ENCODE data around the gene NEMP1. TPM values are rescaled to one million over a fixed set of nuclear protein-coding genes. Genes with fewer than 3 reads are reported as not detected.
"Not testable (repeated sequence)": the region's sequence is repeated elsewhere in the genome, so short reads cannot be mapped to it uniquely, and the experiment has no call there.

Gene NEMP1
- total RNA-seq, 2 donors from 2014 or later = 8.8 to 12.4 TPM

DNA sequence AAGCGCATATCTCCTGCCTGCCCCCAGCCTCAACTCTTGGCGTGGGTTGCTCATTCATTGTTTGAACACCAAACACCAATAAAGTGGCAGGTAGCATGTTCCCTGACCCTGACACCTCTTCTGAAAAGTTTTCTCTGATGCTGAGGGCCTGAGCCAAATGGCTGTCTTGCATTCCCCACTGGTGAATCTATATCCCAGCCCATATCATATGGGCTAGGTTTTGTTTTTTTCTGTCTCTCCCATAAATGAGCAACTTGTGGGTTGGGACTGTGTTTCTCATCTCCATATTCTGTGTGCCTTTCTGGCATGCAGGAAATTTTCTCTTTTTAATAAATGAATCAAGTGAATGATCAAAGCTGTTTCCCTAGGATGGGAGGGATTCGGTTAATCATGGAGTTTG is 33.7 kb downstream of the NEMP1 start:
- DNase-seq (ENCODE audit: low spot score) = no peak
- intact Hi-C loops (cut with DNase I) = no loop called here

DNA sequence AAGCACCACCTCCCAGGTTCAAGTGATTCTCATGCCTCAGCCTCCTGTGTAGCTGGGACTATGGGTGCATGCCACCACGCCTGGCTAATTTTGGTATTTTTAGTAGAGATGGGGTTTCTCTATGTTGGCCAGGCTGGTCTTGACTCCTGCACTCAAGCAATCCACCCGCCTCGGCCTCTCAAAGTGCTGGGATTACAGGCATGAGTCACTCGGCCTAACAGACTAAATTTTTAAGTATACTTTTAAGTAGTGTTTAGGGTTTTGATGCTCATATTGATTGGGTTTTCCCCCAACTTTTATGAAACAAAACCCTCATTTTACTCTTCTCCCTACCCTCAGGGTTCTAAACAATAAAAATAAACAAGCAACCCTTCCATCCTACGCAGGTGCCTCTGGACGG is 34.1 kb downstream of the NEMP1 start:
- DNase-seq (ENCODE audit: low spot score) = no peak
- intact Hi-C loops (cut with DNase I) = no loop called here

DNA sequence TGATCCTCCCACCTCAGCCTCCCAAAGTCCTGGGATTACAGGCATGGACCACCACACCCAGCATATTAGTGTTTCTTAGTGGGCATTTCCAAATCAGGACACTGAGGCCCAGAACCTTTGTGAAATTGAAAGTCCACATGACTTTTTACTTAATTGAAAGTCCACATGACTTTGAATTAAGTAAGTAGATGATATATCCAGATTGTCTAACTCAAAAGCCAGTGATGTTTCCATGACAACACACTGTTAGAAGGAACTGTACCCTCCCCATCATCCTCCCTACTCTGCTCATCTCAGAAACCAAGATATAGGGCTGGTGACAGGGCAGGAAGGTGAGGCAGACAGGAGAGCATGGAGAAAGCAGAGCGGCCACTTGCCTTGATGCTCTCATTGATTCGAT is 35.9 kb downstream of the NEMP1 start:
- no peak for DNase-seq (ENCODE audit: low spot score)
- intact Hi-C loops (cut with DNase I) = no loop called here

GRCh38 chr12:57040750-57041149 is 37.8 kb downstream of the NEMP1 start:
- no peak for DNase-seq (ENCODE audit: low spot score)
- intact Hi-C loops (cut with DNase I) = no loop called here

DNA sequence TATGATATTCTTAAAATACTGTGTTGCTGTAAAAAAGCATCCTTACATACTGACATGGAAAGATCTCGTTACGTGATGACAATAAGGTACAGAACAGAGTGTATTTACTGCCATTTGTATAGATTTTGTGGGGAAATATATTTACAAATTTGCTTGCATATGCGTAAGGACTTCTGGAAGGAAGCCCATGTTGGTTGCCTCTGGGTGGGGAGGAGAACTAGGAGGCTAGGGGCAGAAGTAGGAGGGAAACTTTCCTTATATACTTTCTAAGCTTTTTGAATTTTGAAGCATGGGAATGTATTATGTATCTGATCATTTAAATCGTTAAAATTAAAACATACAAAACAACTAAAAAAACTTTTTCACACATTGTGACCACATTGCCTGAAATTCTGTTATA is 38.4 kb downstream of the NEMP1 start:
- DNase-seq (ENCODE audit: low spot score) = no peak
- intact Hi-C loops (cut with DNase I) = no loop called here

- no peak for DNase-seq (ENCODE audit: low spot score)
- intact Hi-C loops (cut with DNase I) = no loop called here
Observed at GRCh38 chr12:57039016-57039798, 39.4 kb downstream of the NEMP1 start.

DNA sequence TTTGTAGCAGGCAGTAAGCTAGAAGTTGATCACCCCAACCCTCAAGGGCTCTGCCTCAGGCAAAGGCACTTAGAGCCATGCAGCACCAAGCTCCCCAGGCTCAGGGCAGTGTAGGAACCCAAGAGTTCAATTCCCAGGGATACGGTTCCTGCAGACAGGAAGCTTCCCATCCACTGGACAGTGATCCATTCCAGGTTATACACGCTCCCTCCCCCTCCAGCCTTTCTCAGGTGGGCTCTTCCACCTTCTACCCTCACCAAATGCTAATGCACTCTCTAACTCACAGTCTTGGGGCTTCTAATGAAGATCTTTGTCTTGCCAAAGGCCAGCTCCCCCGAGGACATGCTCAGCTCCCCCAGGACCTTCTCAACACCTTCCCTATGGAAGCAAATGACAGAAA is 41.3 kb downstream of the NEMP1 start:
- DNase-seq (ENCODE audit: low spot score) = no peak
- intact Hi-C loops (cut with DNase I) = no loop called here

DNA sequence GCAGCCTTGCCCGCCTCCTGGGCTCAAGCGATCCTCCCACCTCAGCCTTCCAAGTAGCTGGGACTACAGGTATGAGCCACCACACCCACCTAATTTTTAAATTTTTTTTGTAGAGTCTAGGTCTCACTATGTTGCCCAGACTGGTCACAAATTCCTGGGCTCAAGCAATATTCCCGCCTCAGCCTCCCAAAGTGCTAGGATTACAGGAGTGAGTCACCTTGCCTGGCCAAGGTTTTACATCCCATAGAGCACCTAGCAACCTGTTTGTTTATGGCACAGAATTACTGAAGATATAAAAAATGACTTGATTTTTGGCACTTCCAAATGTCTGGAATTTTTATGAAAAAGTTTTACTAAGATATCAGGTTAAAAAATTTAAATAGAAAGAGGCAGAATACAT is 45.2 kb downstream of the NEMP1 start:
- intact Hi-C loops (cut with DNase I) = no loop called here
- peak; percentile 10 for DNase-seq (ENCODE audit: low spot score)

- no peak for DNase-seq (ENCODE audit: low spot score)
- intact Hi-C loops (cut with DNase I) = no loop called here
Observed at GRCh38 chr12:57031789-57032188, 46.8 kb downstream of the NEMP1 start.

GRCh38 chr12:57031138-57031725 is 47.4 kb downstream of the NEMP1 start:
- DNase-seq (ENCODE audit: low spot score) = no peak
- intact Hi-C loops (cut with DNase I) = no loop called here

DNA sequence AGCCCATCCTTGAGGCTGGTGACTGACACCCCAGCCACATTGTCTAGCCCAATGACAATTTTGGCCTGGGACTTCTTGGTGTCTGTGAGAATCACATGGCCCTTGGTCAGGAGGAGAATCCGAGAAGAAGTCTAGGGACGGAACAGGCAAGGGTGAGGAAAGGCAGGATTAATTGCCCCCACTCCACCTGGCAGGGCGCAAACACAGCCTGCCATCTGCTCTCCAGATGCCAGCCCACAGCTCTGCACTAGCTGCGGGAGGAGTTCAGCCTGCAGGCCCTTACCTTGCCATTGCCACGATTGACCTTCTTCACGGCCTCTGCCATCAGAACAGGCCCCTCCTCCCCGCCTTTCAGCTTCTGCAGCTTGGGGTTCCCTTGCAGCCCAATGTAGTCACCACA is 49.1 kb downstream of the NEMP1 start:
- intact Hi-C loops (cut with DNase I) = no loop called here
- DNase-seq (ENCODE audit: low spot score) = no peak

DNA sequence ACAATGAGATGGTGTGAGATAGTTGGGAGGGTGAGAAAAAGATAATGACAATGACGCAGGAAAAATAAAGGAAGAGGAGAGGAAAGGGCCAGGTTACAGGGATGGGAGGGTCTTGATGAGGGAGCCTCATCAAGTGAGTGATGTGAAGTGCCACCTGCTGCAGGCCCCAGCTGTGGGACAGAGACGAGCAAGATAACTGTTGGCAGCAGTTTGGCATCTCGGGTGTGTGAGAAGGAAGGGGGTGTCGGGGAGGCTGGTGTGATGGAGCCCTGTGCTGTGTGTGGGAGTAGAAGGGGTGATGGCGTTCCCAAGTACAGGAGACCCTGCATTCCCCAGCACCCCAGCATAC is 50.8 kb downstream of the NEMP1 start:
- DNase-seq (ENCODE audit: low spot score) = peak; percentile 43
- intact Hi-C loops (cut with DNase I) = no loop called here

GRCh38 chr12:57027011-57027804 is 51.4 kb downstream of the NEMP1 start:
- DNase-seq (ENCODE audit: low spot score) = peak; percentile 3
- intact Hi-C loops (cut with DNase I) = no loop called here

- peak; percentile 3 for DNase-seq (ENCODE audit: low spot score)
- intact Hi-C loops (cut with DNase I) = no loop called here
Observed at GRCh38 chr12:57025196-57025595, 53.4 kb downstream of the NEMP1 start.

- intact Hi-C loops (cut with DNase I) = not testable (repeated sequence)
- peak; percentile 17 for DNase-seq (ENCODE audit: low spot score)
Observed at GRCh38 chr12:57022324-57022723, 56.3 kb downstream of the NEMP1 start.

- intact Hi-C loops (cut with DNase I) = no loop called here
- no peak for DNase-seq (ENCODE audit: low spot score)
Observed at GRCh38 chr12:57019983-57020719, 58.4 kb downstream of the NEMP1 start.

- intact Hi-C loops (cut with DNase I) = no loop called here
- no peak for DNase-seq (ENCODE audit: low spot score)
Observed at GRCh38 chr12:57018906-57019305, 59.7 kb downstream of the NEMP1 start.

DNA sequence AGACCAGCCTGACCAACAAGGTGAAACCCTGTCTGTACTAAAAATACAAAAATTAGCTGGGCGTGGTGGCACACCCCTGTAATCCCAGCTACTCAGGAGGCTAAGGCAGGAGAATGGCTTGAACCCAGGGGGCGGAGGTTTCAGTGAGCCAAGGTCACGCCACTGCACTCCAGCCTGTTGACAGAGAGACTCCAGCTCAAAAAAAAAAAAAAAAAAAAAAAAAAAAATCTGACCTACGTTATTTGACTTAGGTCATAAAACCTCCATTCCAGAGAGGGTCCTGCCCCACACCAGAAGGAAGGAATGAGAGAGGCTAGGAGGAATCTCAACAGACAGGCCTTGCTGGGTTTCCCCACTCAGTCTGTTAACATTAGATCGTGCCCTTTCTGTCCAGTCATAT is 60.2 kb downstream of the NEMP1 start:
- intact Hi-C loops (cut with DNase I) = not testable (repeated sequence)
- peak; percentile 50 for DNase-seq (ENCODE audit: low spot score)

- intact Hi-C loops (cut with DNase I) = no loop called here
- no peak for DNase-seq (ENCODE audit: low spot score)
Observed at GRCh38 chr12:57016348-57016747, 62.2 kb downstream of the NEMP1 start, which contains the start of gene TAC3. Gene TAC3 (minus strand): TSS chr12:57016529. CDS start chr12:57015797, 732 bp downstream.
